ENCODE data around the gene RAB3IL1. TPM values are rescaled to one million over a fixed set of nuclear protein-coding genes. Genes with fewer than 3 reads are reported as not detected.

The RAB3IL1 gene
- total and polyA plus RNA-seq, 2 of the 13 experiments (the other 11 are each of a cell fraction or from before 2014, with no cell fraction given), result 1.2 to 2.0 TPM

- TF ChIP-seq, protein P1, sequence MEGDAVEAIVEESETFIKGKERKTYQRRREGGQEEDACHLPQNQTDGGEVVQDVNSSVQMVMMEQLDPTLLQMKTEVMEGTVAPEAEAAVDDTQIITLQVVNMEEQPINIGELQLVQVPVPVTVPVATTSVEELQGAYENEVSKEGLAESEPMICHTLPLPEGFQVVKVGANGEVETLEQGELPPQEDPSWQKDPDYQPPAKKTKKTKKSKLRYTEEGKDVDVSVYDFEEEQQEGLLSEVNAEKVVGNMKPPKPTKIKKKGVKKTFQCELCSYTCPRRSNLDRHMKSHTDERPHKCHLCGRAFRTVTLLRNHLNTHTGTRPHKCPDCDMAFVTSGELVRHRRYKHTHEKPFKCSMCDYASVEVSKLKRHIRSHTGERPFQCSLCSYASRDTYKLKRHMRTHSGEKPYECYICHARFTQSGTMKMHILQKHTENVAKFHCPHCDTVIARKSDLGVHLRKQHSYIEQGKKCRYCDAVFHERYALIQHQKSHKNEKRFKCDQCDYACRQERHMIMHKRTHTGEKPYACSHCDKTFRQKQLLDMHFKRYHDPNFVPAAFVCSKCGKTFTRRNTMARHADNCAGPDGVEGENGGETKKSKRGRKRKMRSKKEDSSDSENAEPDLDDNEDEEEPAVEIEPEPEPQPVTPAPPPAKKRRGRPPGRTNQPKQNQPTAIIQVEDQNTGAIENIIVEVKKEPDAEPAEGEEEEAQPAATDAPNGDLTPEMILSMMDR (CRISPR knock-in tag; IDR thresholded peaks at IDR 0.05), result peak; percentile 61
- peak; percentile 79 for TF ChIP-seq ZNF121 (CRISPR knock-in tag; IDR thresholded peaks at IDR 0.05)
- peak; percentile 45 for TF ChIP-seq TEAD3 (CRISPR knock-in tag; optimal IDR thresholded peaks at IDR 0.05; ENCODE audit: borderline replicate concordance)
- peak; percentile 75 for TF ChIP-seq STAG1 (CRISPR knock-in tag; IDR thresholded peaks at IDR 0.05)
- TF ChIP-seq SRSF9 (IDR thresholded peaks at IDR 0.05; ENCODE audit: borderline replicate concordance, insufficient read depth, low read depth, low read length, poor library complexity, severe bottlenecking), result no peak
- 0 out of 2 replicates have a peak, but pooled peaks have one; percentile 15 for TF ChIP-seq RAD21 (CRISPR knock-in tag; IDR thresholded peaks at IDR 0.05)
- TF ChIP-seq ZNF317 (CRISPR knock-in tag; IDR thresholded peaks at IDR 0.05), result 0 out of 2 replicates have a peak, but pooled peaks have one; percentile 23
- TF ChIP-seq KLF12 (CRISPR knock-in tag; IDR thresholded peaks at IDR 0.05; ENCODE audit: borderline replicate concordance), result no peak
- TF ChIP-seq SMC3 (IDR thresholded peaks at IDR 0.05; ENCODE audit: low read length), result peak; percentile 71; the same call in 1 of the 2 replicates
- no peak for TF ChIP-seq TFDP1 (CRISPR knock-in tag; IDR thresholded peaks at IDR 0.05; ENCODE audit: borderline replicate concordance)
- no peak for TF ChIP-seq MIER2 (CRISPR knock-in tag; IDR thresholded peaks at IDR 0.05)
- TF ChIP-seq ZNF737 (CRISPR knock-in tag; IDR thresholded peaks at IDR 0.05; ENCODE audit: borderline replicate concordance), result no peak
- TF ChIP-seq TGIF2 (CRISPR knock-in tag; IDR thresholded peaks at IDR 0.05), result peak; percentile 29; the same call in 1 of the 2 replicates
These were observed 36.9 kb upstream of the RAB3IL1 start (continued) for GRCh38 chr11:61954106-61954850.
